Trophoblast cell (in vitro differentiated cells and primary cell): ENCODE results near the gene ORM2.

Experiments
- DNase-seq, 2 donors: peaks; one replicate each; pipeline ENCODE4 v3.0.0-alpha.2; 2016
- H2AFZ ChIP-seq: 2 replicates; pipeline ENCODE4 v1.6.1; 2013; ENCODE audit warnings: low read length, moderate library complexity, mild to moderate bottlenecking; ENCODE audit not compliant: insufficient read depth, poor library complexity
- H2AK5ac ChIP-seq: 2 replicates; pipeline ENCODE4 v1.6.1; 2013; ENCODE audit warnings: mild to moderate bottlenecking, low read length
- H2BK120ac ChIP-seq: 2 replicates; pipeline ENCODE4 v1.6.1; 2013; ENCODE audit warnings: low read length, mild to moderate bottlenecking, moderate library complexity; ENCODE audit not compliant: insufficient read depth, poor library complexity
- H2BK12ac ChIP-seq: 2 replicates; pipeline ENCODE4 v1.6.1; 2013; ENCODE audit warnings: mild to moderate bottlenecking, low read length, moderate library complexity
- H2BK5ac ChIP-seq: 2 replicates; pipeline ENCODE4 v1.6.1; 2013; ENCODE audit warnings: low read length, low read depth, moderate library complexity, mild to moderate bottlenecking; ENCODE audit not compliant: poor library complexity
- H3K14ac ChIP-seq: 2 replicates; pipeline ENCODE4 v1.6.1; 2013; ENCODE audit warnings: mild to moderate bottlenecking, low read length
- H3K18ac ChIP-seq: 2 replicates; pipeline ENCODE4 v1.6.1; 2013; ENCODE audit warnings: mild to moderate bottlenecking, low read length
- H3K23ac ChIP-seq: 2 replicates; pipeline ENCODE4 v1.6.1; 2013; ENCODE audit warnings: low read length
- H3K27ac ChIP-seq: 2 replicates; pipeline ENCODE4 v1.5.1; 2013; ENCODE audit warnings: low read depth, mild to moderate bottlenecking, inconsistent platforms, low read length, moderate library complexity
- H3K27me3 ChIP-seq: 2 replicates; pipeline ENCODE4 v1.6.1; 2013; ENCODE audit warnings: inconsistent platforms, mild to moderate bottlenecking, low read length, moderate library complexity; ENCODE audit not compliant: insufficient read depth
- H3K36me3 ChIP-seq, 2 experiments: 1 replicate in 1 of 2; 2 replicates in 1 of 2; pipeline ENCODE4 v1.6.1; 2013; ENCODE audit warnings: low read length in 2 of 2, mild to moderate bottlenecking in 2 of 2, moderate library complexity in 1 of 2; ENCODE audit not compliant: insufficient read depth in 2 of 2, control insufficient read depth in 1 of 2
- H3K4ac ChIP-seq: 2 replicates; pipeline ENCODE4 v1.6.1; 2013; ENCODE audit warnings: low read depth, mild to moderate bottlenecking, low read length, moderate library complexity
- H3K4me1 ChIP-seq, 2 experiments: 1 replicate in 1 of 2; 2 replicates in 1 of 2; pipeline ENCODE4 v1.6.1; 2013; ENCODE audit warnings: low read length in 2 of 2, mild to moderate bottlenecking in 2 of 2, moderate library complexity in 1 of 2; ENCODE audit not compliant: insufficient read depth in 2 of 2, control insufficient read depth in 1 of 2
- H3K4me2 ChIP-seq: 2 replicates; pipeline ENCODE4 v1.6.1; 2013; ENCODE audit warnings: inconsistent platforms, mild to moderate bottlenecking, low read length, moderate library complexity
- H3K4me3 ChIP-seq: 2 replicates; pipeline ENCODE4 v1.5.1; 2013; ENCODE audit warnings: mild to moderate bottlenecking, low read depth, low read length, inconsistent platforms
- H3K79me1 ChIP-seq: one replicate; pipeline ENCODE4 v1.6.1; 2013; ENCODE audit warnings: low read length
- H3K79me2 ChIP-seq: 2 replicates; pipeline ENCODE4 v1.6.1; 2013; ENCODE audit warnings: low read length, mild to moderate bottlenecking; ENCODE audit not compliant: control insufficient read depth, insufficient read depth, poor library complexity
- H3K9ac ChIP-seq: 2 replicates; pipeline ENCODE4 v1.6.1; 2013; ENCODE audit warnings: mild to moderate bottlenecking, low read length
- H3K9me3 ChIP-seq: 2 replicates; pipeline ENCODE4 v1.6.1; 2013; ENCODE audit warnings: low read depth, mild to moderate bottlenecking, control low read depth, inconsistent platforms, low read length; ENCODE audit not compliant: insufficient read depth
- H4K12ac ChIP-seq: 2 replicates; pipeline ENCODE4 v1.6.1; 2013; ENCODE audit warnings: low read depth, mild to moderate bottlenecking, low read length, moderate library complexity
- H4K8ac ChIP-seq: 2 replicates; pipeline ENCODE4 v1.6.1; 2013; ENCODE audit warnings: low read depth, mild to moderate bottlenecking, low read length, moderate library complexity
- H4K91ac ChIP-seq: one replicate; pipeline ENCODE4 v1.6.1; 2013; ENCODE audit warnings: low read depth, mild to moderate bottlenecking, low read length, moderate library complexity
- WGBS: extraction: QIAGEN DNeasy Blood & Tissue Kit; methylation state at CpG from one replicate; pipeline ENCODE4 v1.1.7; 2013; ENCODE audit warnings: missing lambda C conversion rate; ENCODE audit not compliant: insufficient read length, insufficient coverage; ENCODE audit errors: extremely low coverage; 5-methylcytosine and 5-hydroxymethylcytosine counted together

The ORM2 gene

DNA sequence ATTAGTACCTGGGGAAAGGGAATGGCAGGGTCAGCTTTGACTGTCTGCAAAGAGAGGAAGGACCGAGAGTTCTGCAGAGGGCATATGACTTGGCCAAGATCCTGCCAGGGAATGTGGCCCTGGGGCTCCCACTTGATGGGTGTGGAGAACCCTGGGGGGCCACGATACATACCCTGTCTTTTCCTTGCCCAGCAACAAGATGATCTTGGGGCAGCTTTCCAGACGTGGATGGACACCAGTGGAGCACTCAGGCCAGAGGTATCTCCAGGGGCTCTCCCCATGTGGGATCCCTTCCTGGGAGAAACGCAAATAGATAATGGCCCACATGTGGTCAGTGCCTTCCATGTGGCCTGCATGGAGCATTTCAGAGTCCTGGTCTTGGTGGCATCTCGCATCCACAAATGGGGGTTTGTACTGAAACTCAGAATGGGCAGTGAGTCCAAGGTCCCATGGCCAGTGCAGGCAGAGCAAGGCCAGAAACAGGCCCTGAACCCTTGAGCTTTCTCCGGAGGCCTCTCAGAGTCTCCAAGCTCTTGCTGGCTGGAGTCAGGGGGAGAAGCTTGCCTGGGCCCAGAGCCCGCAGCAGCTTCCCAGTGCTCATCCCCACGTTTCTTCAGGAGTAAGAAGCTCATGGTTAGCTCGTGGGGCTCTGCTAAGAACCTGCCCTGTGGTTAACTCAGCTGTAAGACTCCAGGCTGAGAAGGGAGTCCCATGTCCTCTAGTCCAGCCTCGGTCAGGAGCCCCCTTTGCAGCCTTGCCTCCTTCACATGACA, 25.1 kb upstream of the ORM2 start:
- no peak overlapping the region for H2AK5ac ChIP-seq
- no peak overlapping the region for H3K9ac ChIP-seq
- DNase-seq = no peak
- H4K8ac ChIP-seq = no peak overlapping the region
- no peak overlapping the region for H3K27ac ChIP-seq
- no peak overlapping the region for H3K18ac ChIP-seq
- no peak overlapping the region for H2BK5ac ChIP-seq
- H3K4me3 ChIP-seq = no peak overlapping the region
- H4K12ac ChIP-seq = no peak overlapping the region
- H3K23ac ChIP-seq = no peak overlapping the region
- H3K27me3 ChIP-seq = no peaks in the 10 kb centered on the region
- H4K91ac ChIP-seq = no peak overlapping the region
- no peaks in the 10 kb centered on the region for H3K4me1 ChIP-seq
- H3K36me3 ChIP-seq = peaks cover 67 to 76% of the 10 kb centered on the region in 2 experiments
- no peaks in the 10 kb centered on the region for H3K79me1 ChIP-seq
- H3K9me3 ChIP-seq = no peaks in the 10 kb centered on the region
- no CpG with 5 or more reads among the region's 10 CpGs for WGBS
- H3K14ac ChIP-seq = no peak overlapping the region
- no peak overlapping the region for H3K4me2 ChIP-seq
- H2BK12ac ChIP-seq = no peak overlapping the region
- H3K79me2 ChIP-seq = no peaks in the 10 kb centered on the region
- no peak overlapping the region for H2BK120ac ChIP-seq
- H2AFZ ChIP-seq = no peak overlapping the region
- no peak overlapping the region for H3K4ac ChIP-seq

DNA sequence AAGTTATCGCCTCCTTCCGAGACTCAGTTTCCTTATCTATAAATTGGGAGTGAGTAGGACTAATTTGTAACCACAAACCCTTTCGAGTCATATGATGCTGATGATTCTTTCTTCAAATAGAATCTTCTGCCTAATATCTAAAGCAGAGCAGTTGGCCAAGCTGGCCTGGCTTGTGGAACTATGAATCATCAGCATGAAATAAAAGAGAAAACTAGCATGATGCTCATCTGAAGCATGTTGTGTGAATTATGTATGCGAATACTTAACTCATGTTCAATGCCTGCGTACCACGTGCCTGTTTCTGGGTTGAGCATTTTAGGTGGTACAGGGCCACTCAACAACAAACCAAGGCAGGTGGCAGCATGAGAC, 21.8 kb upstream of the ORM2 start:
- Histone ChIP-seq H3K27ac (no peak overlapping the region), H4K8ac (no peak overlapping the region), H3K36me3 (peaks cover 52 to 57% of the 10 kb centered on the region in 2 experiments), H2BK5ac (no peak overlapping the region), H2BK12ac (no peak overlapping the region), H3K4me2 (no peak overlapping the region), H2AK5ac (no peak overlapping the region), H3K4me1 (no peaks in the 10 kb centered on the region), H3K14ac (no peak overlapping the region), H3K4ac (no peak overlapping the region), H3K9ac (no peak overlapping the region), H3K27me3 (no peaks in the 10 kb centered on the region), H3K79me2 (no peaks in the 10 kb centered on the region), H3K9me3 (peaks cover 4% of the 10 kb centered on the region), H3K23ac (no peak overlapping the region), H3K79me1 (no peaks in the 10 kb centered on the region), H3K4me3 (no peak overlapping the region), H3K18ac (no peak overlapping the region), H2AFZ (no peak overlapping the region), H4K12ac (no peak overlapping the region), H2BK120ac (no peak overlapping the region), H4K91ac (no peak overlapping the region)
- DNase-seq = no peak
- no CpG with 5 or more reads among the region's 6 CpGs for WGBS

DNA sequence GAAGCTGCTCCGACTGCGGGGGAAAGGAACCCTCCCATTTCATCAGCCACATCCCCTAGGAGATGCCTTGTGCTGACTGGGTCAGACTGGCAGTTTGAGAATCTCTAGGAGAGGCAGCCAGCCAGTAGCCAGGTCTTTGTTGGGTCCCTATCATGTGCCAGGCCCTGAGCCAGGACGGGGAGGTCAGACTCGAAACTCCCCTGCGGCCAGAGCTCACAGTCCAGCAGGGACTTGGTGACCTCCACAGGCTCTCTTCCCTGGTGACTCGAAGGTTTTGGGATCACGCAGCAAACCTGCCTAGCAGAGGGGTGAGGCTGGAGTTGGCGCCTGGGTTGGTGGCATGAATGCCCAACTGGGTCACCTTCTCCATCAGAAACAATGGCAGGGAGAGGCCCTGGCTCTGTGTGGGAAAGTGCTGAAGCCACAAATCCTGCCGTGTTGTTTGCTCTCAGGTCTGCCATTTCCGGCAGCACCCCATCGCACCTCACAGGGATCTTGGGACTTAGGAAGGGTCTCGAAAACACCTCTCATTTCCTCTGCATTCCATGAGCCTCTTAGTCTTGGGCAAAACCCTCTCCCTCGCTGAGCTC, 21.2 kb upstream of the ORM2 start:
- Histone ChIP-seq H3K18ac (no peak overlapping the region), H3K9ac (no peak overlapping the region), H3K14ac (no peak overlapping the region), H2BK12ac (no peak overlapping the region), H3K4me1 (no peaks in the 10 kb centered on the region), H3K36me3 (peaks cover 52 to 57% of the 10 kb centered on the region in 2 experiments), H3K4ac (no peak overlapping the region), H4K91ac (no peak overlapping the region), H2BK120ac (no peak overlapping the region), H3K27ac (no peak overlapping the region), H2AK5ac (no peak overlapping the region), H3K79me2 (no peaks in the 10 kb centered on the region), H3K23ac (no peak overlapping the region), H3K27me3 (no peaks in the 10 kb centered on the region), H3K4me3 (no peak overlapping the region), H4K8ac (no peak overlapping the region), H3K79me1 (no peaks in the 10 kb centered on the region), H3K9me3 (peaks cover 4% of the 10 kb centered on the region), H3K4me2 (no peak overlapping the region), H2BK5ac (no peak overlapping the region), H4K12ac (no peak overlapping the region), H2AFZ (no peak overlapping the region)
- WGBS = no CpG with 5 or more reads among the region's 13 CpGs
- DNase-seq = no peak

DNA sequence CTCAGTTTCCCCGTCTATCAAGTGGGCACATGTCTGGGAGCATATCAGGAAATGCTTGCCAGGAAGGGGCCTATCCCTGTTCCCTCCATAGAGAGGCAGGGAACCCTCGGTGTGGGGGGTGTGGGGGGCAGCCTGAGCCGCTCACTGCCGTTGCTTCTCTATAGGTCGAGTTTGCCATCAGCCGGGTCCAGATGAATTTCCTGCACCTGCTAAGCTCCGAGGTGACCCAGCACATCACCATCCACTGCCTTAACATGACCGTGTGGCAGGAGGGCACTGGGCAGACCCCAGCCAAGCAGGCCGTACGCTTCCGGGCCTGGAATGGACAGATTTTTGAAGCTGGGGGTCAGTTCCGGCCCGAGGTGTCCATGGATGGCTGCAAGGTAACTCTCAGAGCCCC, 20.6 kb upstream of the ORM2 start:
- Histone ChIP-seq H3K79me1 (no peaks in the 10 kb centered on the region), H3K4me2 (no peak overlapping the region), H3K9me3 (peaks cover 4% of the 10 kb centered on the region), H3K36me3 (peaks cover 52 to 56% of the 10 kb centered on the region in 2 experiments), H2AFZ (no peak overlapping the region), H3K23ac (no peak overlapping the region), H3K4me3 (no peak overlapping the region), H2BK12ac (no peak overlapping the region), H2BK5ac (no peak overlapping the region), H3K9ac (no peak overlapping the region), H3K27ac (no peak overlapping the region), H4K8ac (no peak overlapping the region), H2BK120ac (no peak overlapping the region), H4K91ac (no peak overlapping the region), H3K27me3 (no peaks in the 10 kb centered on the region), H3K4me1 (no peaks in the 10 kb centered on the region), H2AK5ac (no peak overlapping the region), H3K18ac (no peak overlapping the region), H3K79me2 (no peaks in the 10 kb centered on the region), H3K4ac (no peak overlapping the region), H3K14ac (no peak overlapping the region), H4K12ac (no peak overlapping the region)
- no CpG with 5 or more reads among the region's 13 CpGs for WGBS
- DNase-seq = no peak
